Fibroblast of lung (primary cell): Measurements from ENCODE around the gene VWA1. TPM values are rescaled to one million over a fixed set of nuclear protein-coding genes. Genes with fewer than 3 reads are reported as not detected.

Source experiments
- DNase-seq, 2 donors: peaks; one replicate each; pipeline versions ENCODE4 v3.0.0 to v3.0.0-alpha.2; 2010; ENCODE audit warnings: low read depth in 2 of 2
- H2AFZ ChIP-seq: 2 replicates; pipeline ENCODE4 v1.5.1; 2012; ENCODE audit warnings: low read length, control low read depth, inconsistent platforms
- H3K27ac ChIP-seq: 2 replicates; pipeline ENCODE4 v1.5.1; 2011; ENCODE audit warnings: low read length, control low read depth; ENCODE audit not compliant: insufficient read depth
- H3K27me3 ChIP-seq: 2 replicates; pipeline ENCODE4 v1.5.1; 2011; ENCODE audit warnings: mild to moderate bottlenecking, low read length; ENCODE audit not compliant: control insufficient read depth, insufficient read depth
- H3K36me3 ChIP-seq: 2 replicates; pipeline ENCODE4 v1.5.1; 2011; ENCODE audit warnings: low read length; ENCODE audit not compliant: control insufficient read depth, insufficient read depth
- H3K4me1 ChIP-seq: 2 replicates; pipeline ENCODE4 v1.5.1; 2011; ENCODE audit warnings: low read length; ENCODE audit not compliant: control insufficient read depth, insufficient read depth; ENCODE audit errors: extremely low read depth
- H3K4me2 ChIP-seq: 2 replicates; pipeline ENCODE4 v1.5.1; 2011; ENCODE audit warnings: low read length, control low read depth; ENCODE audit not compliant: insufficient read depth; ENCODE audit errors: extremely low read depth
- H3K4me3 ChIP-seq, 4 experiments: fragments of 200-600 bp in 1 of 4; sonication (generic) in 1 of 4; replicated peaks in 1 of 4; 2 replicates each; pipeline ENCODE4 v1.5.1; 2011 to 2016; ENCODE audit warnings: low read length in 4 of 4, low read depth in 3 of 4, mild to moderate bottlenecking in 3 of 4, control low read depth in 2 of 4, inconsistent platforms in 1 of 4, mixed read lengths in 1 of 4; ENCODE audit not compliant: insufficient read depth in 1 of 4; ENCODE audit errors: control extremely low read depth in 1 of 4
- H3K79me2 ChIP-seq: 2 replicates; pipeline ENCODE4 v1.5.1; 2012; ENCODE audit warnings: mild to moderate bottlenecking, low read length, inconsistent platforms; ENCODE audit not compliant: control insufficient read depth, insufficient read depth
- H3K9ac ChIP-seq: 2 replicates; pipeline ENCODE4 v1.5.1; 2011; ENCODE audit warnings: mild to moderate bottlenecking, low read length, control low read depth; ENCODE audit not compliant: insufficient read depth
- H3K9me3 ChIP-seq: 2 replicates; pipeline ENCODE4 v1.5.1; 2012; ENCODE audit warnings: low read depth, low read length; ENCODE audit not compliant: control insufficient read depth, insufficient read depth
- H4K20me1 ChIP-seq: 2 replicates; pipeline ENCODE4 v1.5.1; 2011; ENCODE audit warnings: low read length; ENCODE audit not compliant: control insufficient read depth, insufficient read depth; ENCODE audit errors: extremely low read depth
- EZH2 ChIP-seq: IDR thresholded peaks from 2 replicates; pipeline ENCODE4 v1.5.1; 2012; ENCODE audit warnings: low read length, control low read depth, mild to moderate bottlenecking; ENCODE audit errors: missing control alignments
- polyA plus RNA-seq, 2 donors: library from polyadenylated mRNA; depleted of rRNA in 1 of 2; stranded (reverse) in 1 of 2; unstranded in 1 of 2; fragments of >200 nt; gene quantifications; 2 replicates each; pipeline ENCODE4 v1.2.1, GENCODE V29; 2011 to 2012; ENCODE audit warnings: missing spikeins in 1 of 2
- total RNA-seq: library from RNA; depleted of rRNA; stranded (reverse); fragments of >200 nt; gene quantifications from 2 replicates; pipeline ENCODE4 v1.2.1, GENCODE V29; 2014
- TF ChIP-seq, protein P1 (sequence below), 2 donors: IDR thresholded peaks in 1 of 2; conservative IDR thresholded peaks in 1 of 2; 1 replicate in 1 of 2; 2 replicates in 1 of 2; pipeline ENCODE4 v1.5.1; 2011 to 2012; ENCODE audit warnings: low read length in 2 of 2, control low read depth in 1 of 2, inconsistent platforms in 1 of 2, low read depth in 1 of 2, mild to moderate bottlenecking in 1 of 2

Gene VWA1
- total and polyA plus RNA-seq, 2 donors (not counting 1 experiment from before 2014, with no cell fraction given) = 2.5 to 3.1 TPM

DNA sequence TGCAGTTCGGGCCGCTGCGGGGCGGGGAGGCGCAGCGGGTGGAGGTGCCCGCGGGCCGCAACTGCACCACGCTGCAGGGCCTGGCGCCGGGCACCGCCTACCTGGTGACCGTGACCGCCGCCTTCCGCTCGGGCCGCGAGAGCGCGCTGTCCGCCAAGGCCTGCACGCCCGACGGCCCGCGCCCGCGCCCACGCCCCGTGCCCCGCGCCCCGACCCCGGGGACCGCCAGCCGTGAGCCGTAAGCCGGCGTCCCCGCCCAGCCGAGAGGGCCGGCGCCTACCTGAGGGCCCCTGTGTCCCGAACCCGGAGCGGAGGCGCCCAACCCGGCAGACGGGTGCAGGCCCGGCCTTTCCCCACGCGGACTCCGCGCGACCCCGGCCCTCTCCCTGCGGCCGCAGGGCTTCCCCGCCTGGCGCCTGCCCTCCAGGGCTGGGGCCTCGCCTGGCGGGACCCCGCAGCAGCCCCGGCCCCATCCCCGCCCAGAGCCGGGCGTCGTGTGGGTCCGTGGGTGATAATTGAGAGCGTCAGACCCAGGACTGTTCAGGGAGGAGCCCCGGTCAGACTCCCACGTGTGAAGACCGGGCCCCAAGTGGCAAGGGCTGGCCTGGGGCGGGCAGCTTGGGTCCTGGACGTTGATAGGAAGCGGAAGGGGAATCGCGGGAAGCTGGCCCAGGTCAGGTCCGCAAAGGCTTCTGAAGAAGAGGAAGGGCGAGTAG lies 4.2 kb downstream of the VWA1 start:
- Histone ChIP-seq H3K79me2 (no peaks in the 10 kb centered on the region), H3K27ac (no peak overlapping the region), H3K9ac (no peak overlapping the region), H2AFZ (no peak overlapping the region), H3K4me2 (no peak overlapping the region), H3K4me1 (peaks cover 4% of the 10 kb centered on the region), H3K9me3 (no peaks in the 10 kb centered on the region), H3K36me3 (no peaks in the 10 kb centered on the region), H3K27me3 (no peaks in the 10 kb centered on the region), H3K4me3 (no peak overlapping the region), H4K20me1 (no peaks in the 10 kb centered on the region)
- DNase-seq = no peak
- TF ChIP-seq, protein P1, sequence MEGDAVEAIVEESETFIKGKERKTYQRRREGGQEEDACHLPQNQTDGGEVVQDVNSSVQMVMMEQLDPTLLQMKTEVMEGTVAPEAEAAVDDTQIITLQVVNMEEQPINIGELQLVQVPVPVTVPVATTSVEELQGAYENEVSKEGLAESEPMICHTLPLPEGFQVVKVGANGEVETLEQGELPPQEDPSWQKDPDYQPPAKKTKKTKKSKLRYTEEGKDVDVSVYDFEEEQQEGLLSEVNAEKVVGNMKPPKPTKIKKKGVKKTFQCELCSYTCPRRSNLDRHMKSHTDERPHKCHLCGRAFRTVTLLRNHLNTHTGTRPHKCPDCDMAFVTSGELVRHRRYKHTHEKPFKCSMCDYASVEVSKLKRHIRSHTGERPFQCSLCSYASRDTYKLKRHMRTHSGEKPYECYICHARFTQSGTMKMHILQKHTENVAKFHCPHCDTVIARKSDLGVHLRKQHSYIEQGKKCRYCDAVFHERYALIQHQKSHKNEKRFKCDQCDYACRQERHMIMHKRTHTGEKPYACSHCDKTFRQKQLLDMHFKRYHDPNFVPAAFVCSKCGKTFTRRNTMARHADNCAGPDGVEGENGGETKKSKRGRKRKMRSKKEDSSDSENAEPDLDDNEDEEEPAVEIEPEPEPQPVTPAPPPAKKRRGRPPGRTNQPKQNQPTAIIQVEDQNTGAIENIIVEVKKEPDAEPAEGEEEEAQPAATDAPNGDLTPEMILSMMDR (conservative IDR thresholded peaks at IDR 0.05 in 1 of 2, IDR thresholded peaks at IDR 0.05 in 1 of 2; ENCODE audit: low read depth in 1 of 2, low read length in 2 of 2) = no peak
- TF ChIP-seq EZH2 = no peak

DNA sequence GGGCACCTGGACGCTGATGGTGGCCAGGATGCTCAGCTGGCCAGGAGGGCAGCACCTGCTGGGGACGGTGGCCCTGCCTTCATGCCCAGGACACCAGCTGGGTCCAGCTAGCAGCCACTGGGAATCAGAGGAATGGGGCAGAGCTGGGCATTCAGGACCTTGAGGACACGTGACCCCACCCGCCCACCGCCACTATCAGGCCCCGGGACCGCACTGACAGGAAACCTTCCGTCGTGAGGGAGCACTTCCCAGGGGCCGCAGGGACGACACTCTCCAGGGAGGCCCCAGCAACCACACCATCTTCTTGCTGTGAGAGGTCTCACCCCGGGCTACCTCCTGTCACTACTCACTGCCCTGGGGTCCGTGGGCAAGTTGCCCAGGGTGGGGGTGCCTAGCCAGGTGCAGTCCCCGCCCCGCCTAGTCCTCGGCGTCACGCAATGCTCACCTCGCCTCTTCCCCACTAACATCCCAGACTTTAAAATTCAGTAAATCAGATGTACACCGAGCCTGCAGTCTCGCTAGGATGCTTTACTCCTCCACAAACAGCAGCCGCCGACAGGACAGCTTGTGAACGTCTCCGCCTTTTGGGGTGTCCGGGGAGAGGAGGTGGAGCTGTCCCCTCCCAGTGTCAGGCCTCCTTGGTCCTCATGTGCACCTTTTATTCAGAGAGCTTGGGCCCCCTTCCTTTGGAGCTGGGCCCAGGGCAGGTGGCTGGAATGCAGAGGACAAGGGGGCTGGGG lies 4.9 kb downstream of the VWA1 start:
- Histone ChIP-seq H3K4me1 (no peaks in the 10 kb centered on the region), H3K4me2 (no peak overlapping the region), H4K20me1 (no peaks in the 10 kb centered on the region), H3K27me3 (no peaks in the 10 kb centered on the region), H3K27ac (no peak overlapping the region), H3K36me3 (no peaks in the 10 kb centered on the region), H3K9ac (no peak overlapping the region), H2AFZ (no peak overlapping the region), H3K9me3 (no peaks in the 10 kb centered on the region), H3K4me3 (no peak overlapping the region), H3K79me2 (no peaks in the 10 kb centered on the region)
- TF ChIP-seq EZH2 = no peak
- TF ChIP-seq, protein P1 (conservative IDR thresholded peaks at IDR 0.05 in 1 of 2, IDR thresholded peaks at IDR 0.05 in 1 of 2; ENCODE audit: low read depth in 1 of 2, low read length in 2 of 2) = no peak
- no peak for DNase-seq

DNA sequence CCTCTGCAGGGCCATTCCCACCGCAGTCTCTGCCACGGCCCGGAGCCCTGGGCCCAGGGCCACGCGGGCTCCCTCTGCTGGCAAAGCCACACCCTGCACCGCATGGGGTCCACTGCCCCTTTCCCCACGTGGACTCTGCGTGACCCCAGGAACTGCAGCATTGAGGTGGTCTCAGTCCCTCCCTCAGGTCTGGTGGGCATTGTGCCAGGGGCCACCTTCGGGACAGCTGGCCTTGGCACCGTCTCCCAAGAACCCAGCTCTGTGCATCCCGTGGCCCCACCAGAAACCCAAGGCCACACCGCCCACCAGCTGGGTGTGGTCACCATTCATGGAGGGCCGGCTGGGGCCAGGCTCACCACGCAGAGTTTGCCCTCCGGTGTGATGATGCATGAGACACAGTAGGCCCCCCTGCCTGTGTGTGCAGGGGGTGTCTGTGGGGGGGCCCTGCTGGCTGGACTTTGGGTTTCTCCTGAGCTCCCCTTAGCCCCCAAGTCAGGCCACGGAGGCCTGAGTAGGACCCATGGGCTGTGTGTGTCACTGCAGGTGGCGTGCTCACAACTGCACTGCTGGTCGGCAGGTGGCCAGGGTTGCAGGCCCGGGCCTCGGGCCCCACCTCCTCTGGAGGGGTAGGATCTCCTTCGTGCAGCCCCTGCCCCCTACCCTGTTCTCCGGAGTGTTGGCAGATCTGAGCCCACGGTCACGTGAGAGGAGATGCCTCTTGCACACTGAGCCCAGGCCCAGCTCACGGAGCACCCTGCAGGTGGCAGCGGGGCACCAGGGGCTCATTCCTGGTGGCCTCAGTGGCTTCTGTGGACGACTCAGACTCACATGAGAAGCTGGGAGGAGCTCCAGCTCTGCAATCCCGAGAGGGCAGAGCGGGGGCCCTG lies 5.8 kb downstream of the VWA1 start:
- no peak overlapping the region for H3K4me3 ChIP-seq
- H3K36me3 ChIP-seq = no peaks in the 10 kb centered on the region
- no peaks in the 10 kb centered on the region for H3K4me1 ChIP-seq
- no peak overlapping the region for H2AFZ ChIP-seq
- no peaks in the 10 kb centered on the region for H3K9me3 ChIP-seq
- H3K27ac ChIP-seq = no peak overlapping the region
- H3K4me2 ChIP-seq = no peak overlapping the region
- no peaks in the 10 kb centered on the region for H3K79me2 ChIP-seq
- H3K27me3 ChIP-seq = no peaks in the 10 kb centered on the region
- no peaks in the 10 kb centered on the region for H4K20me1 ChIP-seq
- H3K9ac ChIP-seq = no peak overlapping the region
- DNase-seq = peak in 1 of 2 donors; percentile 20
- no peak for TF ChIP-seq EZH2
- TF ChIP-seq, protein P1 (conservative IDR thresholded peaks at IDR 0.05 in 1 of 2, IDR thresholded peaks at IDR 0.05 in 1 of 2; ENCODE audit: low read depth in 1 of 2, low read length in 2 of 2) = peak; percentile 77 to 91
